Measurements from ENCODE around the gene COL6A2.

DNA sequence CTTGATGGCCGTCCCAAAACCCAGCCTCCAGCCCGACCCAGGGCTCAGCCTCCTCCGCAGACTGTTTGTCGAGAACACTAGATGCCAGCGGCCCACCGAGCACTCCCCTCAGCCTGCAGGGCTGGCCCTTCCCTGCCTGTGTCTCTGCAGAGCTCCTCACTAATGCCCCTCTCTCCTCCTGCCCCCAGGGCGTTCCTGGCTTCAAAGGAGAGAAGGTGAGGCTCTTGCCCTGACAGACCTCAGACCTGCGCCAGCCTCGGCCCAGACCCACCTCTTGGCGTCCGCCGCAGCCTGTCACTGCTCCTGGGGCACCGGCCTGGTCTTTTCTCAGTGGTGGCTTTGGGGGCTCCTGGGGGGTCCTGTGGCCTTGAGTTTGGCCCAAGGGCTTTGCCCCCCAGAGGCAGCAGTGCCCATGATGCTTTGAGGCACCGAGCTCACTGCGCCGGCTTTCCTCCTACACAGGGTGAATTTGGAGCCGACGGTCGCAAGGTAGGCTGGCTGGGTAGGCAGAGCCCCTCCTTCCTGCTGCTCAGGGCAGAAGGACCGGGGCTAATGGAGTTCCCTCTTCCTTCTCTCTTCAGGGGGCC lies 18.4 kb downstream of the COL6A2 start:
- TF ChIP-seq TARDBP (IDR thresholded peaks at IDR 0.05) (no peak), FOXM1 (IDR thresholded peaks at IDR 0.05; ENCODE audit: borderline replicate concordance) (no peak), L3MBTL2 (conservative IDR thresholded peaks at IDR 0.05) (no peak), BHLHE40 (IDR thresholded peaks at IDR 0.05; ENCODE audit: borderline replicate concordance) (no peak), NFRKB (IDR thresholded peaks at IDR 0.05) (no peak), FOXK2 (IDR thresholded peaks at IDR 0.05) (no peak), ELF4 (IDR thresholded peaks at IDR 0.05) (no peak), FOXA1 (IDR thresholded peaks at IDR 0.05) (no peak), CTBP1 (IDR thresholded peaks at IDR 0.05; ENCODE audit: borderline replicate concordance) (no peak), SUZ12 (IDR thresholded peaks at IDR 0.05) (no peak), SP1 (IDR thresholded peaks at IDR 0.05) (no peak), ZNF384 (IDR thresholded peaks at IDR 0.05) (no peak)

Data from HEK293T (cell line).